GM23338 (cell line): ENCODE measurements around the gene AGAP1. TPM values are rescaled to one million over a fixed set of nuclear protein-coding genes. Genes with fewer than 3 reads are reported as not detected.

Experiments used
- ATAC-seq: fragments of 200-7000 bp; cut with Tn5 transposase; 3 replicates; pipeline ENCODE4 v1.9.1; 2020
- DNase-seq: peaks from one replicate; pipeline ENCODE4 v3.0.0-alpha.2; 2015; ENCODE audit warnings: low spot score
- H2AFZ ChIP-seq: fragments of 200-600 bp; sonication (generic); 2 replicates; pipeline ENCODE4 v1.8.0; 2016; ENCODE audit warnings: antibody characterized with exemption, mild to moderate bottlenecking, moderate library complexity
- H3F3A ChIP-seq: fragments of 200-600 bp; sonication (generic); replicated peaks from 2 replicates; pipeline ENCODE4 v1.8.0; 2017; ENCODE audit warnings: antibody characterized with exemption, mixed run types, low read depth
- H3K27ac ChIP-seq: fragments of 200-600 bp; sonication (generic); 2 replicates; pipeline ENCODE4 v1.6.1; 2016; ENCODE audit warnings: low read depth
- H3K27me3 ChIP-seq: fragments of 200-600 bp; sonication (generic); 2 replicates; pipeline ENCODE4 v1.8.0; 2016; ENCODE audit warnings: mild to moderate bottlenecking, mixed run types, moderate library complexity; ENCODE audit not compliant: insufficient read depth
- H3K36me3 ChIP-seq: fragments of 200-600 bp; sonication (generic); 2 replicates; pipeline ENCODE4 v1.8.0; 2016; ENCODE audit warnings: mild to moderate bottlenecking; ENCODE audit not compliant: insufficient read depth
- H3K4me1 ChIP-seq: fragments of 200-600 bp; sonication (generic); 2 replicates; pipeline ENCODE4 v1.8.0; 2016; ENCODE audit warnings: mild to moderate bottlenecking, moderate library complexity; ENCODE audit not compliant: insufficient read depth
- H3K4me2 ChIP-seq: fragments of 200-600 bp; sonication (generic); 2 replicates; pipeline ENCODE4 v1.7.1; 2017; ENCODE audit warnings: mixed run types
- H3K4me3 ChIP-seq: fragments of 200-600 bp; sonication (generic); 2 replicates; pipeline ENCODE4 v1.6.1; 2016; ENCODE audit warnings: mixed run types
- H3K79me2 ChIP-seq: fragments of 200-600 bp; sonication (generic); replicated peaks from 2 replicates; pipeline ENCODE4 v1.8.0; 2017; ENCODE audit warnings: mild to moderate bottlenecking; ENCODE audit not compliant: insufficient read depth
- H3K9me2 ChIP-seq: fragments of 200-600 bp; sonication (generic); 2 replicates; pipeline ENCODE4 v1.8.0; 2017; ENCODE audit not compliant: insufficient read depth
- H4K20me1 ChIP-seq: fragments of 200-600 bp; sonication (generic); replicated peaks from 2 replicates; pipeline ENCODE4 v1.8.0; 2017; ENCODE audit warnings: mild to moderate bottlenecking; ENCODE audit not compliant: insufficient read depth
- H3K27ac Mint-ChIP-seq: 2 replicates; pipeline ENCODE4 v1.8.0; 2020; ENCODE audit warnings: inconsistent platforms, mild to moderate bottlenecking, moderate library complexity, mixed read lengths
- H3K27me3 Mint-ChIP-seq: 3 replicates; pipeline ENCODE4 v1.8.0; 2022; ENCODE audit warnings: low read depth, mild to moderate bottlenecking, moderate library complexity, mixed read lengths, inconsistent platforms; ENCODE audit not compliant: insufficient read depth, poor library complexity
- H3K36me3 Mint-ChIP-seq: 3 replicates; pipeline ENCODE4 v1.8.0; 2021; ENCODE audit warnings: low read depth, mild to moderate bottlenecking, inconsistent platforms, moderate library complexity, mixed read lengths
- H3K4me1 Mint-ChIP-seq: 3 replicates; pipeline ENCODE4 v1.8.0; 2020; ENCODE audit warnings: mild to moderate bottlenecking, inconsistent platforms, mixed read lengths
- H3K4me3 Mint-ChIP-seq: 3 replicates; pipeline ENCODE4 v1.8.0; 2021; ENCODE audit warnings: moderate library complexity, mild to moderate bottlenecking, inconsistent platforms, mixed read lengths
- H3K9me3 Mint-ChIP-seq: 3 replicates; pipeline ENCODE4 v1.8.0; 2020; ENCODE audit warnings: moderate library complexity, mild to moderate bottlenecking, inconsistent platforms, mixed read lengths
- CREB1 ChIP-seq: fragments of 250-450 bp; sonication (Bioruptor Pico); IDR thresholded peaks from 2 replicates; pipeline ENCODE4 v1.5.0; 2020; ENCODE audit warnings: low read depth, mild to moderate bottlenecking, moderate library complexity
- EZH2 ChIP-seq: fragments of 200-600 bp; sonication (generic); IDR thresholded peaks from one replicate; pipeline ENCODE4 v1.8.0; 2017; ENCODE audit warnings: antibody characterized with exemption, mild to moderate bottlenecking, low read depth; ENCODE audit not compliant: unreplicated experiment
- EZH2phosphoT487 ChIP-seq: fragments of 200-600 bp; sonication (generic); IDR thresholded peaks from one replicate; pipeline ENCODE4 v1.8.1; 2018; ENCODE audit warnings: antibody characterized with exemption; ENCODE audit not compliant: unreplicated experiment
- JUNB ChIP-seq: IDR thresholded peaks from one replicate; pipeline ENCODE4 v1.6.1; 2016; ENCODE audit warnings: antibody characterized with exemption; ENCODE audit not compliant: unreplicated experiment
- NANOG ChIP-seq: IDR thresholded peaks from 2 replicates; pipeline ENCODE4 v1.6.1; 2016; ENCODE audit warnings: antibody characterized with exemption, borderline replicate concordance
- POLR2AphosphoS5 ChIP-seq: IDR thresholded peaks from 2 replicates; pipeline ENCODE4 v1.6.1; 2016; ENCODE audit warnings: antibody characterized with exemption, low read depth
- STAT1 ChIP-seq: IDR thresholded peaks from one replicate; pipeline ENCODE4 v1.6.1; 2016; ENCODE audit warnings: antibody characterized with exemption; ENCODE audit not compliant: unreplicated experiment
- ZNF114 ChIP-seq: fragments of 250-450 bp; sonication (Bioruptor Pico); IDR thresholded peaks from 2 replicates; pipeline ENCODE4 v1.5.0; 2020; ENCODE audit warnings: mild to moderate bottlenecking, moderate library complexity
- ZNF331 ChIP-seq: fragments of 250-450 bp; sonication (Bioruptor Pico); IDR thresholded peaks from 2 replicates; pipeline ENCODE4 v1.5.0; 2020; ENCODE audit warnings: low read depth, mild to moderate bottlenecking, moderate library complexity
- polyA plus RNA-seq: library from polyadenylated mRNA; unstranded; fragments of >200 nt; fragmentation: Nextera tagmentation; extraction: Ambion mirVana; gene quantifications from 2 replicates; pipeline ENCODE4 v1.2.1, GENCODE V29; 2016
- total RNA-seq: library from RNA; depleted of rRNA; stranded (reverse); fragments of >200 nt; shearing (Covaris generic); gene quantifications from 2 replicates; pipeline ENCODE4 v1.2.3, GENCODE V29; 2014
- TF ChIP-seq, protein P1 (sequence below), 2 experiments: fragments of 200-600 bp in 1 of 2; sonication (generic) in 1 of 2; conservative IDR thresholded peaks; 2 replicates each; pipeline versions ENCODE4 v1.5.1 to v1.6.1; 2016 to 2017; ENCODE audit warnings: antibody characterized with exemption in 2 of 2, low read depth in 2 of 2, mild to moderate bottlenecking in 2 of 2, moderate library complexity in 1 of 2
- TF ChIP-seq, protein P2 (sequence below): fragments of 250-450 bp; sonication (Bioruptor Pico); IDR thresholded peaks from 2 replicates; pipeline ENCODE4 v1.5.0; 2020; ENCODE audit warnings: mild to moderate bottlenecking, moderate library complexity
- TF ChIP-seq, protein P3 (sequence below): IDR thresholded peaks from 2 replicates; pipeline ENCODE4 v1.6.1; 2016; ENCODE audit warnings: antibody characterized with exemption
- TF ChIP-seq, protein P4 (sequence below): IDR thresholded peaks from one replicate; pipeline ENCODE4 v1.6.1; 2018; ENCODE audit warnings: antibody characterized with exemption; ENCODE audit not compliant: unreplicated experiment

AGAP1 gene
- total and polyA plus RNA-seq, 2 experiments from 2014 or later = 13.3 to 27.9 TPM

DNA sequence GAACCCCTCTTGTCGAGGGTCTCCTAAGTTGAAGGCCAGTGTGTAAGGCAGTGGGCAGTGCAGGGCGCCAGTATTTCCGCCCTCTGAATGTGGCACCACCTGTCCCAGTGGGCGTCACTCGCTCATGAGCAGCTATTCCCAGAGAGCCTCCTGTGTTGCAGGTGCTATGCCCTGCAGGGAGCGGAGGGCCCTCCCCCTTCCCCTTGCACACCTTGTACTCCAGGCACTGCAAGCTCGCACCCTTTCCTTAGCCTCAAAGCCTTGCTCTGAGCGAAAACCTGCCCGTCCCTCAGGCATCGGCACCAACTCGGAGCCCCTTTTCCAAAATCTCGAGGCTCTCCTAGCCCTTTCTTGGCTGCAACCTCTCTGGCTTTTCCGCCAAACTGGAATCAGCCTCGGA, 282.7 kb downstream of the AGAP1 start:
- Mint-ChIP-seq H3K4me3 (no peak overlapping the region), H3K9me3 (no peaks in the 10 kb centered on the region), H3K27ac (no peak overlapping the region), H3K36me3 (peaks cover 12% of the 10 kb centered on the region; the same call in 1 of the 3 replicates), H3K4me1 (peaks cover 27% of the 10 kb centered on the region), H3K27me3 (peaks cover 7% of the 10 kb centered on the region)
- no peak for DNase-seq
- Histone ChIP-seq H3K4me2 (no peak overlapping the region), H2AFZ (no peak overlapping the region), H3K27ac (no peak overlapping the region), H4K20me1 (no peaks in the 10 kb centered on the region; the same call in 1 of the 2 replicates), H3K27me3 (no peaks in the 10 kb centered on the region), H3K4me1 (peaks cover 14% of the 10 kb centered on the region), H3K4me3 (no peak overlapping the region), H3K79me2 (peaks cover 7% of the 10 kb centered on the region; the same call in 1 of the 2 replicates), H3K36me3 (no peaks in the 10 kb centered on the region), H3K9me2 (no peaks in the 10 kb centered on the region), H3F3A (no peaks in the 10 kb centered on the region; the same call in 1 of the 2 replicates)
- no peak for ATAC-seq
- TF ChIP-seq, protein P1, sequence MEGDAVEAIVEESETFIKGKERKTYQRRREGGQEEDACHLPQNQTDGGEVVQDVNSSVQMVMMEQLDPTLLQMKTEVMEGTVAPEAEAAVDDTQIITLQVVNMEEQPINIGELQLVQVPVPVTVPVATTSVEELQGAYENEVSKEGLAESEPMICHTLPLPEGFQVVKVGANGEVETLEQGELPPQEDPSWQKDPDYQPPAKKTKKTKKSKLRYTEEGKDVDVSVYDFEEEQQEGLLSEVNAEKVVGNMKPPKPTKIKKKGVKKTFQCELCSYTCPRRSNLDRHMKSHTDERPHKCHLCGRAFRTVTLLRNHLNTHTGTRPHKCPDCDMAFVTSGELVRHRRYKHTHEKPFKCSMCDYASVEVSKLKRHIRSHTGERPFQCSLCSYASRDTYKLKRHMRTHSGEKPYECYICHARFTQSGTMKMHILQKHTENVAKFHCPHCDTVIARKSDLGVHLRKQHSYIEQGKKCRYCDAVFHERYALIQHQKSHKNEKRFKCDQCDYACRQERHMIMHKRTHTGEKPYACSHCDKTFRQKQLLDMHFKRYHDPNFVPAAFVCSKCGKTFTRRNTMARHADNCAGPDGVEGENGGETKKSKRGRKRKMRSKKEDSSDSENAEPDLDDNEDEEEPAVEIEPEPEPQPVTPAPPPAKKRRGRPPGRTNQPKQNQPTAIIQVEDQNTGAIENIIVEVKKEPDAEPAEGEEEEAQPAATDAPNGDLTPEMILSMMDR (conservative IDR thresholded peaks at IDR 0.05; ENCODE audit: low read depth in 2 of 2) = no peak
- no peak for TF ChIP-seq EZH2
- TF ChIP-seq, protein P2, sequence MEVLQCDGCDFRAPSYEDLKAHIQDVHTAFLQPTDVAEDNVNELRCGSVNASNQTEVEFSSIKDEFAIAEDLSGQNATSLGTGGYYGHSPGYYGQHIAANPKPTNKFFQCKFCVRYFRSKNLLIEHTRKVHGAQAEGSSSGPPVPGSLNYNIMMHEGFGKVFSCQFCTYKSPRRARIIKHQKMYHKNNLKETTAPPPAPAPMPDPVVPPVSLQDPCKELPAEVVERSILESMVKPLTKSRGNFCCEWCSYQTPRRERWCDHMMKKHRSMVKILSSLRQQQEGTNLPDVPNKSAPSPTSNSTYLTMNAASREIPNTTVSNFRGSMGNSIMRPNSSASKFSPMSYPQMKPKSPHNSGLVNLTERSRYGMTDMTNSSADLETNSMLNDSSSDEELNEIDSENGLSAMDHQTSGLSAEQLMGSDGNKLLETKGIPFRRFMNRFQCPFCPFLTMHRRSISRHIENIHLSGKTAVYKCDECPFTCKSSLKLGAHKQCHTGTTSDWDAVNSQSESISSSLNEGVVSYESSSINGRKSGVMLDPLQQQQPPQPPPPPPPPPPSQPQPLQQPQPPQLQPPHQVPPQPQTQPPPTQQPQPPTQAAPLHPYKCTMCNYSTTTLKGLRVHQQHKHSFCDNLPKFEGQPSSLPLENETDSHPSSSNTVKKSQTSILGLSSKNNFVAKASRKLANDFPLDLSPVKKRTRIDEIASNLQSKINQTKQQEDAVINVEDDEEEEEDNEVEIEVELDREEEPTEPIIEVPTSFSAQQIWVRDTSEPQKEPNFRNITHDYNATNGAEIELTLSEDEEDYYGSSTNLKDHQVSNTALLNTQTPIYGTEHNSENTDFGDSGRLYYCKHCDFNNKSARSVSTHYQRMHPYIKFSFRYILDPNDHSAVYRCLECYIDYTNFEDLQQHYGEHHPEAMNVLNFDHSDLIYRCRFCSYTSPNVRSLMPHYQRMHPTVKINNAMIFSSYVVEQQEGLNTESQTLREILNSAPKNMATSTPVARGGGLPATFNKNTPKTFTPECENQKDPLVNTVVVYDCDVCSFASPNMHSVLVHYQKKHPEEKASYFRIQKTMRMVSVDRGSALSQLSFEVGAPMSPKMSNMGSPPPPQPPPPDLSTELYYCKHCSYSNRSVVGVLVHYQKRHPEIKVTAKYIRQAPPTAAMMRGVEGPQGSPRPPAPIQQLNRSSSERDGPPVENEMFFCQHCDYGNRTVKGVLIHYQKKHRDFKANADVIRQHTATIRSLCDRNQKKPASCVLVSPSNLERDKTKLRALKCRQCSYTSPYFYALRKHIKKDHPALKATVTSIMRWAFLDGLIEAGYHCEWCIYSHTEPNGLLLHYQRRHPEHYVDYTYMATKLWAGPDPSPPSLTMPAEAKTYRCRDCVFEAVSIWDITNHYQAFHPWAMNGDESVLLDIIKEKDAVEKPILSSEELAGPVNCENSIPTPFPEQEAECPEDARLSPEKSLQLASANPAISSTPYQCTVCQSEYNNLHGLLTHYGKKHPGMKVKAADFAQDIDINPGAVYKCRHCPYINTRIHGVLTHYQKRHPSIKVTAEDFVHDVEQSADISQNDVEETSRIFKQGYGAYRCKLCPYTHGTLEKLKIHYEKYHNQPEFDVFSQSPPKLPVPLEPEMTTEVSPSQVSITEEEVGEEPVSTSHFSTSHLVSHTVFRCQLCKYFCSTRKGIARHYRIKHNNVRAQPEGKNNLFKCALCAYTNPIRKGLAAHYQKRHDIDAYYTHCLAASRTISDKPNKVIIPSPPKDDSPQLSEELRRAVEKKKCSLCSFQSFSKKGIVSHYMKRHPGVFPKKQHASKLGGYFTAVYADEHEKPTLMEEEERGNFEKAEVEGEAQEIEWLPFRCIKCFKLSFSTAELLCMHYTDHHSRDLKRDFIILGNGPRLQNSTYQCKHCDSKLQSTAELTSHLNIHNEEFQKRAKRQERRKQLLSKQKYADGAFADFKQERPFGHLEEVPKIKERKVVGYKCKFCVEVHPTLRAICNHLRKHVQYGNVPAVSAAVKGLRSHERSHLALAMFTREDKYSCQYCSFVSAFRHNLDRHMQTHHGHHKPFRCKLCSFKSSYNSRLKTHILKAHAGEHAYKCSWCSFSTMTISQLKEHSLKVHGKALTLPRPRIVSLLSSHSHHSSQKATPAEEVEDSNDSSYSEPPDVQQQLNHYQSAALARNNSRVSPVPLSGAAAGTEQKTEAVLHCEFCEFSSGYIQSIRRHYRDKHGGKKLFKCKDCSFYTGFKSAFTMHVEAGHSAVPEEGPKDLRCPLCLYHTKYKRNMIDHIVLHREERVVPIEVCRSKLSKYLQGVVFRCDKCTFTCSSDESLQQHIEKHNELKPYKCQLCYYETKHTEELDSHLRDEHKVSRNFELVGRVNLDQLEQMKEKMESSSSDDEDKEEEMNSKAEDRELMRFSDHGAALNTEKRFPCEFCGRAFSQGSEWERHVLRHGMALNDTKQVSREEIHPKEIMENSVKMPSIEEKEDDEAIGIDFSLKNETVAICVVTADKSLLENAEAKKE (CRISPR knock-in tag) = no peak
- TF ChIP-seq NANOG = no peak
- TF ChIP-seq EZH2phosphoT487 = no peak
- TF ChIP-seq CREB1 (CRISPR knock-in tag) = no peak
- no peak for TF ChIP-seq JUNB
- TF ChIP-seq ZNF331 (CRISPR knock-in tag) = no peak
- TF ChIP-seq, protein P3, sequence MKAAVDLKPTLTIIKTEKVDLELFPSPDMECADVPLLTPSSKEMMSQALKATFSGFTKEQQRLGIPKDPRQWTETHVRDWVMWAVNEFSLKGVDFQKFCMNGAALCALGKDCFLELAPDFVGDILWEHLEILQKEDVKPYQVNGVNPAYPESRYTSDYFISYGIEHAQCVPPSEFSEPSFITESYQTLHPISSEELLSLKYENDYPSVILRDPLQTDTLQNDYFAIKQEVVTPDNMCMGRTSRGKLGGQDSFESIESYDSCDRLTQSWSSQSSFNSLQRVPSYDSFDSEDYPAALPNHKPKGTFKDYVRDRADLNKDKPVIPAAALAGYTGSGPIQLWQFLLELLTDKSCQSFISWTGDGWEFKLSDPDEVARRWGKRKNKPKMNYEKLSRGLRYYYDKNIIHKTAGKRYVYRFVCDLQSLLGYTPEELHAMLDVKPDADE = no peak
- TF ChIP-seq, protein P4, sequence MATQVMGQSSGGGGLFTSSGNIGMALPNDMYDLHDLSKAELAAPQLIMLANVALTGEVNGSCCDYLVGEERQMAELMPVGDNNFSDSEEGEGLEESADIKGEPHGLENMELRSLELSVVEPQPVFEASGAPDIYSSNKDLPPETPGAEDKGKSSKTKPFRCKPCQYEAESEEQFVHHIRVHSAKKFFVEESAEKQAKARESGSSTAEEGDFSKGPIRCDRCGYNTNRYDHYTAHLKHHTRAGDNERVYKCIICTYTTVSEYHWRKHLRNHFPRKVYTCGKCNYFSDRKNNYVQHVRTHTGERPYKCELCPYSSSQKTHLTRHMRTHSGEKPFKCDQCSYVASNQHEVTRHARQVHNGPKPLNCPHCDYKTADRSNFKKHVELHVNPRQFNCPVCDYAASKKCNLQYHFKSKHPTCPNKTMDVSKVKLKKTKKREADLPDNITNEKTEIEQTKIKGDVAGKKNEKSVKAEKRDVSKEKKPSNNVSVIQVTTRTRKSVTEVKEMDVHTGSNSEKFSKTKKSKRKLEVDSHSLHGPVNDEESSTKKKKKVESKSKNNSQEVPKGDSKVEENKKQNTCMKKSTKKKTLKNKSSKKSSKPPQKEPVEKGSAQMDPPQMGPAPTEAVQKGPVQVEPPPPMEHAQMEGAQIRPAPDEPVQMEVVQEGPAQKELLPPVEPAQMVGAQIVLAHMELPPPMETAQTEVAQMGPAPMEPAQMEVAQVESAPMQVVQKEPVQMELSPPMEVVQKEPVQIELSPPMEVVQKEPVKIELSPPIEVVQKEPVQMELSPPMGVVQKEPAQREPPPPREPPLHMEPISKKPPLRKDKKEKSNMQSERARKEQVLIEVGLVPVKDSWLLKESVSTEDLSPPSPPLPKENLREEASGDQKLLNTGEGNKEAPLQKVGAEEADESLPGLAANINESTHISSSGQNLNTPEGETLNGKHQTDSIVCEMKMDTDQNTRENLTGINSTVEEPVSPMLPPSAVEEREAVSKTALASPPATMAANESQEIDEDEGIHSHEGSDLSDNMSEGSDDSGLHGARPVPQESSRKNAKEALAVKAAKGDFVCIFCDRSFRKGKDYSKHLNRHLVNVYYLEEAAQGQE = no peak
- TF ChIP-seq ZNF114 (CRISPR knock-in tag) = no peak
- no peak for TF ChIP-seq POLR2AphosphoS5
- no peak for TF ChIP-seq STAT1
